Measurements from ENCODE around the gene SCNN1G. TPM values are rescaled to one million over a fixed set of nuclear protein-coding genes. Genes with fewer than 3 reads are reported as not detected.

Gene SCNN1G
- total and polyA plus RNA-seq, 2 of the 13 experiments (the other 11 are each of a cell fraction or from before 2014, with no cell fraction given): not detected

GRCh38 chr16:23149267-23149992, 33.1 kb upstream of the SCNN1G start, which contains the start of gene USP31 (continued):
- TF ChIP-seq GMEB1 (CRISPR knock-in tag; IDR thresholded peaks at IDR 0.05; ENCODE audit: borderline replicate concordance) (peak; percentile 97), PRMT3 (CRISPR knock-in tag; IDR thresholded peaks at IDR 0.05; ENCODE audit: borderline replicate concordance, low read depth) (no peak; the same call in 1 of the 2 replicates), STAT5B (CRISPR knock-in tag; IDR thresholded peaks at IDR 0.05) (0 out of 2 replicates have a peak, but pooled peaks have one; percentile 37), ZNF276 (CRISPR knock-in tag; IDR thresholded peaks at IDR 0.05; ENCODE audit: low read depth) (peak; percentile 81; the same call in 1 of the 2 replicates), CBX2 (IDR thresholded peaks at IDR 0.05; ENCODE audit: low read depth, low read length) (no peak), CBX2 (CRISPR knock-in tag; IDR thresholded peaks at IDR 0.05; ENCODE audit: low read depth) (peak; percentile 77; the same call in 1 of the 2 replicates), ZBTB10 (CRISPR knock-in tag; IDR thresholded peaks at IDR 0.05; ENCODE audit: borderline replicate concordance) (no peak), NFKBIZ (CRISPR knock-in tag; IDR thresholded peaks at IDR 0.05) (peak; percentile 74), HIVEP1 (CRISPR knock-in tag; IDR thresholded peaks at IDR 0.05) (peak; percentile 76), ZNF451 (CRISPR knock-in tag; IDR thresholded peaks at IDR 0.05) (peak; percentile 70), ZNF891 (CRISPR knock-in tag; IDR thresholded peaks at IDR 0.05) (peak; percentile 15; the same call in 1 of the 2 replicates), SAFB2 (CRISPR knock-in tag; IDR thresholded peaks at IDR 0.05; ENCODE audit: borderline replicate concordance, low read depth) (peak; percentile 52; the same call in 1 of the 2 replicates), BRD4 (CRISPR knock-in tag; IDR thresholded peaks at IDR 0.05) (no peak), HES4 (CRISPR knock-in tag; IDR thresholded peaks at IDR 0.05; ENCODE audit: borderline replicate concordance) (peak; percentile 71), ZFP1 (CRISPR knock-in tag; IDR thresholded peaks at IDR 0.05) (0 out of 2 replicates have a peak, but pooled peaks have one; percentile 19), NCOA1 (CRISPR knock-in tag; IDR thresholded peaks at IDR 0.05) (no peak), JUN (CRISPR knock-in tag; IDR thresholded peaks at IDR 0.05) (peak; percentile 58; the same call in 1 of the 2 replicates), ZNF572 (CRISPR knock-in tag; IDR thresholded peaks at IDR 0.05) (peak; percentile 64; the same call in 1 of the 2 replicates), CEBPG (CRISPR knock-in tag; IDR thresholded peaks at IDR 0.05) (peak; percentile 18; the same call in 1 of the 2 replicates), HNRNPL (IDR thresholded peaks at IDR 0.05; ENCODE audit: low read depth, low read length) (peak; percentile 86), ZNF207 (IDR thresholded peaks at IDR 0.05; ENCODE audit: borderline replicate concordance) (no peak), HHEX (CRISPR knock-in tag; IDR thresholded peaks at IDR 0.05) (no peak), E2F5 (CRISPR knock-in tag; conservative IDR thresholded peaks at IDR 0.05) (no peak; the same call in 1 of the 2 replicates), TEAD2 (CRISPR knock-in tag; IDR thresholded peaks at IDR 0.05) (no peak)

Measured in HepG2 (cell line).